ENCODE data around the gene SPINK14. TPM values are rescaled to one million over a fixed set of nuclear protein-coding genes. Genes with fewer than 3 reads are reported as not detected.

The SPINK14 gene
- total RNA-seq, 2 experiments from 2014 or later, result not detected

GRCh38 chr5:148172377-148172776 is 4.0 kb downstream of the SPINK14 start:
- H3K9me3 ChIP-seq (ENCODE audit: low read length), result no peaks in the 10 kb centered on the region
- H3K27ac ChIP-seq (ENCODE audit: low read depth, low read length, poor library complexity, severe bottlenecking), result no peak overlapping the region
- H3K36me3 ChIP-seq (ENCODE audit: insufficient read depth, low read length), result no peaks in the 10 kb centered on the region
- POLR2A ChIA-PET, result no interaction called here
- BruUV-seq (replicated peaks), result no TSS peak
- H3K4me1 ChIP-seq (ENCODE audit: insufficient read depth, low read length, poor library complexity, severe bottlenecking), result no peaks in the 10 kb centered on the region
- H3K9me2 ChIP-seq (ENCODE audit: insufficient read depth, low read length), result no peaks in the 10 kb centered on the region
- H3K4me2 ChIP-seq (ENCODE audit: low read length), result no peak overlapping the region
- no peak for DNase-seq (ENCODE audit: low spot score)
- TF ChIP-seq EZH2phosphoT487 (IDR thresholded peaks at IDR 0.05; ENCODE audit: borderline replicate concordance, low read depth, low read length) (no peak), CTCF (conservative IDR thresholded peaks at IDR 0.05; ENCODE audit: low read length) (no peak)
- no peak overlapping the region for H3K4me3 ChIP-seq (ENCODE audit: low read depth, low read length, poor library complexity, severe bottlenecking)
- H4K20me1 ChIP-seq (ENCODE audit: insufficient read depth, low read length), result no peaks in the 10 kb centered on the region
- intact Hi-C loops (cut with micrococcal nuclease; ENCODE audit: unreplicated experiment), result no loop called here
- CTCF ChIA-PET (ENCODE audit: unreplicated experiment), result no interaction called here
- H2AFZ ChIP-seq (ENCODE audit: low read length), result no peak overlapping the region
- no peaks in the 10 kb centered on the region for H3K79me2 ChIP-seq (ENCODE audit: insufficient read depth, low read depth, low read length)

- TF ChIP-seq CTCF (conservative IDR thresholded peaks at IDR 0.05; ENCODE audit: low read length), result no peak
- TF ChIP-seq EZH2phosphoT487 (IDR thresholded peaks at IDR 0.05; ENCODE audit: borderline replicate concordance, low read depth, low read length), result no peak
Measured at GRCh38 chr5:148176480-148176879, 8.1 kb downstream of the SPINK14 start.

GRCh38 chr5:148177207-148177606 is 8.9 kb downstream of the SPINK14 start:
- Histone ChIP-seq H3K36me3 (ENCODE audit: insufficient read depth, low read length) (no peaks in the 10 kb centered on the region), H3K4me1 (ENCODE audit: insufficient read depth, low read length, poor library complexity, severe bottlenecking) (no peaks in the 10 kb centered on the region), H3K4me3 (ENCODE audit: low read depth, low read length, poor library complexity, severe bottlenecking) (no peak overlapping the region), H3K27ac (ENCODE audit: low read depth, low read length, poor library complexity, severe bottlenecking) (no peak overlapping the region), H4K20me1 (ENCODE audit: insufficient read depth, low read length) (no peaks in the 10 kb centered on the region), H2AFZ (ENCODE audit: low read length) (no peak overlapping the region), H3K9me2 (ENCODE audit: insufficient read depth, low read length) (no peaks in the 10 kb centered on the region), H3K79me2 (ENCODE audit: insufficient read depth, low read depth, low read length) (no peaks in the 10 kb centered on the region), H3K4me2 (ENCODE audit: low read length) (no peak overlapping the region), H3K9me3 (ENCODE audit: low read length) (no peaks in the 10 kb centered on the region)
- intact Hi-C loops (cut with micrococcal nuclease; ENCODE audit: unreplicated experiment), result no loop called here
- TF ChIP-seq EZH2phosphoT487 (IDR thresholded peaks at IDR 0.05; ENCODE audit: borderline replicate concordance, low read depth, low read length) (no peak), CTCF (conservative IDR thresholded peaks at IDR 0.05; ENCODE audit: low read length) (no peak)
- ChIA-PET POLR2A (no interaction called here), CTCF (ENCODE audit: unreplicated experiment) (no interaction called here)
- no peak for DNase-seq (ENCODE audit: low spot score)
- BruUV-seq (replicated peaks), result no TSS peak

More at GRCh38 chr5:148176480-148176879, 8.1 kb downstream of the SPINK14 start:
- H2AFZ ChIP-seq (ENCODE audit: low read length), result no peak overlapping the region
- H4K20me1 ChIP-seq (ENCODE audit: insufficient read depth, low read length), result no peaks in the 10 kb centered on the region
- intact Hi-C loops (cut with micrococcal nuclease; ENCODE audit: unreplicated experiment), result no loop called here
- CTCF ChIA-PET (ENCODE audit: unreplicated experiment), result no interaction called here
- BruUV-seq (replicated peaks), result no TSS peak
- H3K4me3 ChIP-seq (ENCODE audit: low read depth, low read length, poor library complexity, severe bottlenecking), result no peak overlapping the region
- no peaks in the 10 kb centered on the region for H3K79me2 ChIP-seq (ENCODE audit: insufficient read depth, low read depth, low read length)
- no peaks in the 10 kb centered on the region for H3K9me3 ChIP-seq (ENCODE audit: low read length)
- DNase-seq (ENCODE audit: low spot score), result no peak
- H3K27ac ChIP-seq (ENCODE audit: low read depth, low read length, poor library complexity, severe bottlenecking), result no peak overlapping the region
- no peaks in the 10 kb centered on the region for H3K36me3 ChIP-seq (ENCODE audit: insufficient read depth, low read length)
- POLR2A ChIA-PET, result interaction anchor here (0.7 kb wide), 1 partner anchor 10 kb away, joined by 3 read pairs; no protein-coding TSS in a partner anchor
- H3K4me2 ChIP-seq (ENCODE audit: low read length), result no peak overlapping the region
- H3K9me2 ChIP-seq (ENCODE audit: insufficient read depth, low read length), result no peaks in the 10 kb centered on the region
- no peaks in the 10 kb centered on the region for H3K4me1 ChIP-seq (ENCODE audit: insufficient read depth, low read length, poor library complexity, severe bottlenecking)
